ENCODE measurements around the gene SRR.

The SRR gene

DNA sequence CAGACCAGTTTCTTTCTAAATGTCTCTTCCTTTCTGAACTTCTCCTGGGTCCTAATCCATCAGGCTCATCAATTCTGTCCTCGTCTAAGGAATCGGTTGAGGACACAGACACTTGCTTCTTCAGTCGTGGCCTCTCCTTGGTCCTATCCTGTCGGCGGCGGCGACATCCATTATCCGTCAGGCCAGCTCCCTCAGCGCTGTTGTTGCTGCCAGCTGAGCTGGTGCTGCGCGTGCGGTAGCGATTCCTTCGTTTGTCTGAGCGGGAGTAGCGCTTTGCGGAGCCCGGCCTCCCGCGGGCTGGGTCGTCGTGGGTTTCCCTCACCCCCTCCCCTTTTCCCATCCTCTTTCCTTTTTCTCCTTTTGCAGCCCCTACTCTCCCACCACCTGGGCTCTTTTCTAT lies 4.0 kb upstream of the SRR start:
- Histone ChIP-seq H3F3A (ENCODE audit: insufficient read depth) (peaks cover 2% of the 10 kb centered on the region; the same call in 1 of the 2 replicates), H3K36me3 (ENCODE audit: low read length) (no peaks in the 10 kb centered on the region), H3K9ac (ENCODE audit: low read length) (no peak overlapping the region)

GRCh38 chr17:2302778-2303203 lies 959 bp upstream of the SRR start:
- H3K27ac ChIP-seq (ENCODE audit: low read depth, low read length), result peak overlapping the region; percentile 56; the same call in 1 of the 2 replicates
- no peaks in the 10 kb centered on the region for H3K9me2 ChIP-seq (replicated peaks; ENCODE audit: insufficient read depth, low read length)
- H3K36me3 ChIP-seq (ENCODE audit: low read length), result no peaks in the 10 kb centered on the region
- no peak for TF ChIP-seq EZH2phosphoT487 (conservative IDR thresholded peaks at IDR 0.05; ENCODE audit: low read length)
- TF ChIP-seq CTCF (IDR thresholded peaks at IDR 0.05; ENCODE audit: insufficient read depth, low read length, poor library complexity, severe bottlenecking), result no peak
- peak overlapping the region; percentile 90 for H3K9ac ChIP-seq (ENCODE audit: low read length)
- no peaks in the 10 kb centered on the region for H4K20me1 ChIP-seq (ENCODE audit: low read depth, low read length)
- peaks cover 4% of the 10 kb centered on the region; the same call in 1 of the 2 replicates for H3F3A ChIP-seq (ENCODE audit: insufficient read depth)
- peaks cover 33% of the 10 kb centered on the region for H3K79me2 ChIP-seq (ENCODE audit: insufficient read depth, low read length)
- H2AFZ ChIP-seq (ENCODE audit: low read depth, low read length, severe bottlenecking), result peak overlapping the region; percentile 67
- H3K27me3 ChIP-seq (ENCODE audit: low read length), result no peaks in the 10 kb centered on the region
- peak overlapping the region; percentile 75 for H3K4me2 ChIP-seq (ENCODE audit: low read depth, low read length, poor library complexity, severe bottlenecking)
- peak overlapping the region; percentile 92 for H3K4me3 ChIP-seq (ENCODE audit: insufficient read depth, low read length, poor library complexity, severe bottlenecking)
- H3K9me3 ChIP-seq (ENCODE audit: insufficient read depth, low read length), result no peaks in the 10 kb centered on the region

More for the DNA sequence above, 4.0 kb upstream of the SRR start:
- H3K27me3 ChIP-seq (ENCODE audit: low read length), result no peaks in the 10 kb centered on the region
- peaks cover 33% of the 10 kb centered on the region for H3K79me2 ChIP-seq (ENCODE audit: insufficient read depth, low read length)
- H3K27ac ChIP-seq (ENCODE audit: low read depth, low read length), result no peak overlapping the region
- no peak overlapping the region for H3K4me2 ChIP-seq (ENCODE audit: low read depth, low read length, poor library complexity, severe bottlenecking)
- no peak for TF ChIP-seq CTCF (IDR thresholded peaks at IDR 0.05; ENCODE audit: insufficient read depth, low read length, poor library complexity, severe bottlenecking)
- no peak overlapping the region for H2AFZ ChIP-seq (ENCODE audit: low read depth, low read length, severe bottlenecking)
- H3K9me2 ChIP-seq (replicated peaks; ENCODE audit: insufficient read depth, low read length), result no peaks in the 10 kb centered on the region
- no peak overlapping the region for H3K4me3 ChIP-seq (ENCODE audit: insufficient read depth, low read length, poor library complexity, severe bottlenecking)
- no peaks in the 10 kb centered on the region for H4K20me1 ChIP-seq (ENCODE audit: low read depth, low read length)
- H3K9me3 ChIP-seq (ENCODE audit: insufficient read depth, low read length), result no peaks in the 10 kb centered on the region

DNA sequence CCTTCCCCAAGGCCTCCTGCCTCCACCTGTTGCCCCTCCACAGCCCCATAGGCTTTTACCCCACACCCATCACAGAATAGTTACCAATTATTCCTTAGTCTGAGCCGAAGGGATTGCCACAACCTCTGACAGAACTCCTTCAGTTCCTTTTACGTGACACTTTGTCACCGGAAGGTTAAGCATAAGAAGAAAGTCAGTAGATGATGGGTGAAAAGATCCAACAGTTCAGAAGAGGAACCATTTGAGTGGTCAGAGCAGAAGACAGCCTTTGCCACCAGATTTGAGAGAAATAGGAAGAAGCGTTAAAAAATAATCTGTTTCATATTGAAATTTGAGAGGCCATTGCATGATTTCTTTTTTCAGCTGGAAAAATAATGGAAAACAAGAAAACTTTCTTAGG lies 1.2 kb downstream of the SRR start:
- H3K27me3 ChIP-seq (ENCODE audit: low read length), result no peaks in the 10 kb centered on the region
- H3K4me2 ChIP-seq (ENCODE audit: low read depth, low read length, poor library complexity, severe bottlenecking), result peak overlapping the region; percentile 82
- no peak overlapping the region for H3K27ac ChIP-seq (ENCODE audit: low read depth, low read length)
- H3K9me3 ChIP-seq (ENCODE audit: insufficient read depth, low read length), result no peaks in the 10 kb centered on the region
- H3K9me2 ChIP-seq (replicated peaks; ENCODE audit: insufficient read depth, low read length), result no peaks in the 10 kb centered on the region
- no peaks in the 10 kb centered on the region for H3K36me3 ChIP-seq (ENCODE audit: low read length)
- H4K20me1 ChIP-seq (ENCODE audit: low read depth, low read length), result no peaks in the 10 kb centered on the region
- peaks cover 7% of the 10 kb centered on the region; the same call in 1 of the 2 replicates for H3F3A ChIP-seq (ENCODE audit: insufficient read depth)
- no peak for TF ChIP-seq CTCF (IDR thresholded peaks at IDR 0.05; ENCODE audit: insufficient read depth, low read length, poor library complexity, severe bottlenecking)
- no peak for TF ChIP-seq EZH2phosphoT487 (conservative IDR thresholded peaks at IDR 0.05; ENCODE audit: low read length)
- peaks cover 33% of the 10 kb centered on the region for H3K79me2 ChIP-seq (ENCODE audit: insufficient read depth, low read length)
- H2AFZ ChIP-seq (ENCODE audit: low read depth, low read length, severe bottlenecking), result no peak overlapping the region
- H3K9ac ChIP-seq (ENCODE audit: low read length), result 0 out of 2 replicates have a peak overlapping the region, but pooled peaks have one; percentile 90
- no peak overlapping the region for H3K4me3 ChIP-seq (ENCODE audit: insufficient read depth, low read length, poor library complexity, severe bottlenecking)
